Measurements from ENCODE around the gene ZCCHC4. TPM values are rescaled to one million over a fixed set of nuclear protein-coding genes. Genes with fewer than 3 reads are reported as not detected.

The ZCCHC4 gene
- polyA plus RNA-seq, 1 donor (not counting 4 experiments of a cell fraction or from before 2014, with no cell fraction given) = 10.8 TPM

- FAIRE-seq (no peak), DNase-seq (ENCODE audit: low read depth, low spot score) (no peak)
- Histone ChIP-seq H3K36me3 (ENCODE audit: control insufficient read depth in 2 of 2, extremely low read depth in 1 of 2, insufficient read depth in 2 of 2, low read length in 2 of 2) (no peaks in the 10 kb centered on the region), H3K79me2 (ENCODE audit: control insufficient read depth, insufficient read depth, low read length) (peaks cover 2% of the 10 kb centered on the region), H3K4me2 (ENCODE audit: control insufficient read depth, extremely low read depth, insufficient read depth, low read depth, low read length) (peak overlapping the region; percentile 88), H3K4me1 (ENCODE audit: control insufficient read depth, extremely low read depth, insufficient read depth, low read length) (peaks cover 7% of the 10 kb centered on the region), H3K9me3 (ENCODE audit: control insufficient read depth, low read depth, low read length) (no peaks in the 10 kb centered on the region), H2AFZ (ENCODE audit: control insufficient read depth, low read length) (peak overlapping the region; percentile 99), H3K27me3 (ENCODE audit: control insufficient read depth, extremely low read depth, insufficient read depth, low read length) (no peaks in the 10 kb centered on the region), H4K20me1 (ENCODE audit: control insufficient read depth, extremely low read depth, insufficient read depth, low read length) (no peaks in the 10 kb centered on the region), H3K9me1 (ENCODE audit: control insufficient read depth, extremely low read depth, insufficient read depth, low read length) (no peaks in the 10 kb centered on the region), H3K9ac (ENCODE audit: control insufficient read depth, extremely low read depth, insufficient read depth, low read length) (peak overlapping the region; percentile 78), H3K27ac (ENCODE audit: control insufficient read depth, insufficient read depth, low read length) (peak overlapping the region; percentile 67), H3K4me3 (ENCODE audit: control insufficient read depth in 2 of 3, extremely low read depth in 1 of 3, insufficient read depth in 2 of 3, low read depth in 1 of 3, low read length in 3 of 3) (peak overlapping the region; percentile 78 to 94 (median 93))
- dilution Hi-C loops (cut with MboI; ENCODE audit: extremely low pct_ligation_motif_present, low sequenced_read_pairs) = no loop called here
- no peak for TF ChIP-seq CTCF (optimal IDR thresholded peaks at IDR 0.05 in 1 of 3, IDR thresholded peaks at IDR 0.05 in 1 of 3, conservative IDR thresholded peaks at IDR 0.05 in 1 of 3; ENCODE audit: extremely low read depth in 1 of 3, insufficient read depth in 2 of 3, low read length in 3 of 3)
- TF ChIP-seq EZH2 (IDR thresholded peaks at IDR 0.05; ENCODE audit: low read length) = no peak
Observed at GRCh38 chr4:25313201-25313895, 774 bp downstream of the ZCCHC4 start.

GRCh38 chr4:25320336-25320735, 7.8 kb downstream of the ZCCHC4 start:
- dilution Hi-C loops (cut with MboI; ENCODE audit: extremely low pct_ligation_motif_present, low sequenced_read_pairs) = no loop called here
- H3K4me3 ChIP-seq (ENCODE audit: control insufficient read depth in 2 of 3, extremely low read depth in 1 of 3, insufficient read depth in 2 of 3, low read depth in 1 of 3, low read length in 3 of 3) = no peak overlapping the region
- peak; percentile 73 for FAIRE-seq

More at GRCh38 chr4:25320336-25320735, 7.8 kb downstream of the ZCCHC4 start:
- TF ChIP-seq EZH2 (IDR thresholded peaks at IDR 0.05; ENCODE audit: low read length) (no peak), CTCF (optimal IDR thresholded peaks at IDR 0.05 in 1 of 3, IDR thresholded peaks at IDR 0.05 in 1 of 3, conservative IDR thresholded peaks at IDR 0.05 in 1 of 3; ENCODE audit: extremely low read depth in 1 of 3, insufficient read depth in 2 of 3, low read length in 3 of 3) (no peak)
- H3K27me3 ChIP-seq (ENCODE audit: control insufficient read depth, extremely low read depth, insufficient read depth, low read length) = no peaks in the 10 kb centered on the region
- no peaks in the 10 kb centered on the region for H4K20me1 ChIP-seq (ENCODE audit: control insufficient read depth, extremely low read depth, insufficient read depth, low read length)
- H3K36me3 ChIP-seq (ENCODE audit: control insufficient read depth in 2 of 2, extremely low read depth in 1 of 2, insufficient read depth in 2 of 2, low read length in 2 of 2) = no peaks in the 10 kb centered on the region
- H3K9ac ChIP-seq (ENCODE audit: control insufficient read depth, extremely low read depth, insufficient read depth, low read length) = no peak overlapping the region
- H3K9me1 ChIP-seq (ENCODE audit: control insufficient read depth, extremely low read depth, insufficient read depth, low read length) = no peaks in the 10 kb centered on the region
- DNase-seq (ENCODE audit: low read depth, low spot score) = no peak
- H3K79me2 ChIP-seq (ENCODE audit: control insufficient read depth, insufficient read depth, low read length) = no peaks in the 10 kb centered on the region
- H3K4me2 ChIP-seq (ENCODE audit: control insufficient read depth, extremely low read depth, insufficient read depth, low read depth, low read length) = peak overlapping the region; percentile 2
- peak overlapping the region; percentile 62 for H3K27ac ChIP-seq (ENCODE audit: control insufficient read depth, insufficient read depth, low read length)
- peaks cover 13% of the 10 kb centered on the region for H3K4me1 ChIP-seq (ENCODE audit: control insufficient read depth, extremely low read depth, insufficient read depth, low read length)
- H3K9me3 ChIP-seq (ENCODE audit: control insufficient read depth, low read depth, low read length) = no peaks in the 10 kb centered on the region
- H2AFZ ChIP-seq (ENCODE audit: control insufficient read depth, low read length) = no peak overlapping the region

All from keratinocyte (primary cell).